Measurements from ENCODE around the gene NUCB1.

DNA sequence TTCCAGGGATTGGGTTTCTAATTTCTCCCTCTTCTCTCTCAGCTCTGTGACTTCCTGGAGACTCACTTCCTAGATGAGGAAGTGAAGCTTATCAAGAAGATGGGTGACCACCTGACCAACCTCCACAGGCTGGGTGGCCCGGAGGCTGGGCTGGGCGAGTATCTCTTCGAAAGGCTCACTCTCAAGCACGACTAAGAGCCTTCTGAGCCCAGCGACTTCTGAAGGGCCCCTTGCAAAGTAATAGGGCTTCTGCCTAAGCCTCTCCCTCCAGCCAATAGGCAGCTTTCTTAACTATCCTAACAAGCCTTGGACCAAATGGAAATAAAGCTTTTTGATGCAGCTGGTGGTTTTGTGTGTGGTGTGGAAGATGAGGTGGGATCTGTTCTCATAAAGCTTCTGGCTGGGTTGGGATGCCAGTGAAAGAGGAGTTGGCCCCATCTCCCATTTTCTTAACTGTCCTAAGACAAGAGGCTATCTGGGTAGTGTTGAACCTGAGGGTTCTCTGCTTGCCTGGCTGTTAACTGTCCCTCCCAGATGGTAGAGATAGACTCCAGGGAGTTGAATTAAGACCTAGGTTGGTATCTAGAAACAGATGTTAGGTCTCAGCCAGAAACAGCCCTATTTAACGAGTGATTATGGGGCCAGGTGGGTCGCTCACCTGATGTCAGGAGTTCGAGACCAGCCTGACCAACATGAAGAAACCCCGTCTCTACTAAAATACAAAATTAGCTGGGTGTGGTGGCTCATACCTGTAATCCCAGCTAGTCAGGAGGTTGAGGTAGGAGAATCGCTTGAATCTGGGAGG, 66.6 kb downstream of the NUCB1 start:
- TF ChIP-seq, protein P1, sequence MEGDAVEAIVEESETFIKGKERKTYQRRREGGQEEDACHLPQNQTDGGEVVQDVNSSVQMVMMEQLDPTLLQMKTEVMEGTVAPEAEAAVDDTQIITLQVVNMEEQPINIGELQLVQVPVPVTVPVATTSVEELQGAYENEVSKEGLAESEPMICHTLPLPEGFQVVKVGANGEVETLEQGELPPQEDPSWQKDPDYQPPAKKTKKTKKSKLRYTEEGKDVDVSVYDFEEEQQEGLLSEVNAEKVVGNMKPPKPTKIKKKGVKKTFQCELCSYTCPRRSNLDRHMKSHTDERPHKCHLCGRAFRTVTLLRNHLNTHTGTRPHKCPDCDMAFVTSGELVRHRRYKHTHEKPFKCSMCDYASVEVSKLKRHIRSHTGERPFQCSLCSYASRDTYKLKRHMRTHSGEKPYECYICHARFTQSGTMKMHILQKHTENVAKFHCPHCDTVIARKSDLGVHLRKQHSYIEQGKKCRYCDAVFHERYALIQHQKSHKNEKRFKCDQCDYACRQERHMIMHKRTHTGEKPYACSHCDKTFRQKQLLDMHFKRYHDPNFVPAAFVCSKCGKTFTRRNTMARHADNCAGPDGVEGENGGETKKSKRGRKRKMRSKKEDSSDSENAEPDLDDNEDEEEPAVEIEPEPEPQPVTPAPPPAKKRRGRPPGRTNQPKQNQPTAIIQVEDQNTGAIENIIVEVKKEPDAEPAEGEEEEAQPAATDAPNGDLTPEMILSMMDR (optimal IDR thresholded peaks at IDR 0.05 in 1 of 3, IDR thresholded peaks at IDR 0.05 in 1 of 3, conservative IDR thresholded peaks at IDR 0.05 in 1 of 3; ENCODE audit: extremely low read depth in 1 of 3, insufficient read depth in 2 of 3, low read length in 3 of 3) = no peak
- TF ChIP-seq EZH2 (IDR thresholded peaks at IDR 0.05; ENCODE audit: low read length) = no peak

All from keratinocyte (primary cell).